KMS-11 (cell line): ENCODE results near the gene GINS3.

Experiments used
- H2AFZ ChIP-seq: fragments of 200-600 bp; sonication (generic); 2 replicates; pipeline ENCODE4 v1.6.1; 2016; ENCODE audit warnings: antibody characterized with exemption, mixed run types, low read depth
- H3K27ac ChIP-seq: fragments of 200-600 bp; sonication (generic); 2 replicates; pipeline ENCODE4 v1.6.1; 2016; ENCODE audit warnings: mild to moderate bottlenecking, mixed run types
- H3K27me3 ChIP-seq: fragments of 200-600 bp; sonication (generic); 2 replicates; pipeline ENCODE4 v1.6.1; 2017; ENCODE audit warnings: mild to moderate bottlenecking, low read depth, mixed run types, moderate library complexity; ENCODE audit not compliant: insufficient read depth
- H3K36me3 ChIP-seq: fragments of 200-600 bp; sonication (generic); 2 replicates; pipeline ENCODE4 v1.6.1; 2017; ENCODE audit warnings: mild to moderate bottlenecking, mixed run types; ENCODE audit not compliant: insufficient read depth
- H3K4me1 ChIP-seq: fragments of 200-600 bp; sonication (generic); 2 replicates; pipeline ENCODE4 v1.6.1; 2016; ENCODE audit warnings: mild to moderate bottlenecking, low read depth, mixed run types; ENCODE audit not compliant: poor library complexity, severe bottlenecking
- H3K4me2 ChIP-seq: fragments of 200-600 bp; sonication (generic); 2 replicates; pipeline ENCODE4 v1.7.0; 2016; ENCODE audit warnings: mild to moderate bottlenecking, mixed run types
- H3K4me3 ChIP-seq: fragments of 200-600 bp; sonication (generic); IDR thresholded peaks from 2 replicates; pipeline ENCODE4 v1.6.1; 2017; ENCODE audit warnings: low read depth, low read length, mixed read lengths; ENCODE audit not compliant: insufficient read depth
- H3K79me2 ChIP-seq: fragments of 200-600 bp; sonication (generic); 2 replicates; pipeline ENCODE4 v1.6.1; 2016; ENCODE audit warnings: low read depth, mixed run types; ENCODE audit not compliant: insufficient read depth
- H3K9ac ChIP-seq: fragments of 200-600 bp; sonication (generic); 2 replicates; pipeline ENCODE4 v1.6.1; 2016; ENCODE audit warnings: mild to moderate bottlenecking, mixed run types
- H4K20me1 ChIP-seq: fragments of 200-600 bp; sonication (generic); 2 replicates; pipeline ENCODE4 v1.6.1; 2016; ENCODE audit warnings: mild to moderate bottlenecking, mixed run types; ENCODE audit not compliant: insufficient read depth
- CTCF ChIP-seq: fragments of 200-600 bp; sonication (generic); conservative IDR thresholded peaks from 2 replicates; pipeline ENCODE4 v1.6.1; 2017; ENCODE audit warnings: low read depth, mild to moderate bottlenecking, antibody characterized with exemption, low read length, moderate library complexity, mixed read lengths

GINS3 gene

GRCh38 chr16:58428621-58429542 is 36.6 kb downstream of the GINS3 start:
- Histone ChIP-seq H3K9ac (no peak overlapping the region), H4K20me1 (no peaks in the 10 kb centered on the region), H3K36me3 (no peaks in the 10 kb centered on the region), H3K4me3 (no peak overlapping the region), H3K4me1 (peaks cover 19% of the 10 kb centered on the region), H2AFZ (no peak overlapping the region), H3K79me2 (no peaks in the 10 kb centered on the region), H3K4me2 (no peak overlapping the region), H3K27me3 (no peaks in the 10 kb centered on the region), H3K27ac (no peak overlapping the region)
- no peak for TF ChIP-seq CTCF

GRCh38 chr16:58430718-58431117 is 38.4 kb downstream of the GINS3 start:
- no peak overlapping the region for H2AFZ ChIP-seq
- peaks cover 16% of the 10 kb centered on the region for H3K4me1 ChIP-seq
- no peak overlapping the region for H3K4me2 ChIP-seq
- no peak overlapping the region for H3K27ac ChIP-seq
- H3K36me3 ChIP-seq, result no peaks in the 10 kb centered on the region
- no peak overlapping the region for H3K4me3 ChIP-seq
- no peaks in the 10 kb centered on the region for H3K27me3 ChIP-seq
- H3K79me2 ChIP-seq, result no peaks in the 10 kb centered on the region
- no peak overlapping the region for H3K9ac ChIP-seq
- no peaks in the 10 kb centered on the region for H4K20me1 ChIP-seq
- no peak for TF ChIP-seq CTCF

- H3K27me3 ChIP-seq, result no peaks in the 10 kb centered on the region
- no peaks in the 10 kb centered on the region for H4K20me1 ChIP-seq
- H3K9ac ChIP-seq, result no peak overlapping the region
- H2AFZ ChIP-seq, result no peak overlapping the region
- no peaks in the 10 kb centered on the region for H3K79me2 ChIP-seq
- no peaks in the 10 kb centered on the region for H3K4me1 ChIP-seq
- no peak for TF ChIP-seq CTCF
- no peak overlapping the region for H3K27ac ChIP-seq
- H3K4me2 ChIP-seq, result no peak overlapping the region
- H3K36me3 ChIP-seq, result no peaks in the 10 kb centered on the region
- H3K4me3 ChIP-seq, result no peak overlapping the region
These were observed 41.3 kb downstream of the GINS3 start for GRCh38 chr16:58433569-58433951.

- Histone ChIP-seq H3K27ac (no peak overlapping the region), H3K36me3 (no peaks in the 10 kb centered on the region), H4K20me1 (no peaks in the 10 kb centered on the region), H3K4me1 (no peaks in the 10 kb centered on the region), H3K79me2 (no peaks in the 10 kb centered on the region), H3K4me3 (no peak overlapping the region), H3K4me2 (no peak overlapping the region), H3K9ac (no peak overlapping the region), H3K27me3 (no peaks in the 10 kb centered on the region), H2AFZ (no peak overlapping the region)
- TF ChIP-seq CTCF, result no peak
These were observed 43.5 kb downstream of the GINS3 start for GRCh38 chr16:58435779-58436178.
